Measurements from ENCODE around the gene LRRC28.

- TF ChIP-seq, protein P1, sequence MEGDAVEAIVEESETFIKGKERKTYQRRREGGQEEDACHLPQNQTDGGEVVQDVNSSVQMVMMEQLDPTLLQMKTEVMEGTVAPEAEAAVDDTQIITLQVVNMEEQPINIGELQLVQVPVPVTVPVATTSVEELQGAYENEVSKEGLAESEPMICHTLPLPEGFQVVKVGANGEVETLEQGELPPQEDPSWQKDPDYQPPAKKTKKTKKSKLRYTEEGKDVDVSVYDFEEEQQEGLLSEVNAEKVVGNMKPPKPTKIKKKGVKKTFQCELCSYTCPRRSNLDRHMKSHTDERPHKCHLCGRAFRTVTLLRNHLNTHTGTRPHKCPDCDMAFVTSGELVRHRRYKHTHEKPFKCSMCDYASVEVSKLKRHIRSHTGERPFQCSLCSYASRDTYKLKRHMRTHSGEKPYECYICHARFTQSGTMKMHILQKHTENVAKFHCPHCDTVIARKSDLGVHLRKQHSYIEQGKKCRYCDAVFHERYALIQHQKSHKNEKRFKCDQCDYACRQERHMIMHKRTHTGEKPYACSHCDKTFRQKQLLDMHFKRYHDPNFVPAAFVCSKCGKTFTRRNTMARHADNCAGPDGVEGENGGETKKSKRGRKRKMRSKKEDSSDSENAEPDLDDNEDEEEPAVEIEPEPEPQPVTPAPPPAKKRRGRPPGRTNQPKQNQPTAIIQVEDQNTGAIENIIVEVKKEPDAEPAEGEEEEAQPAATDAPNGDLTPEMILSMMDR (conservative IDR thresholded peaks at IDR 0.05; ENCODE audit: low read depth, low read length) = no peak
- no peak for TF ChIP-seq EZH2 (IDR thresholded peaks at IDR 0.05; ENCODE audit: borderline replicate concordance, low read depth, low read length, poor library complexity, severe bottlenecking)
These were observed 145.1 kb downstream of the LRRC28 start for GRCh38 chr15:99396375-99396774.
